ENCODE results near the gene TCF7L1.
"Not testable (repeated sequence)": the region's sequence is repeated elsewhere in the genome, so short reads cannot be mapped to it uniquely, and the experiment has no call there.

TCF7L1 gene

DNA sequence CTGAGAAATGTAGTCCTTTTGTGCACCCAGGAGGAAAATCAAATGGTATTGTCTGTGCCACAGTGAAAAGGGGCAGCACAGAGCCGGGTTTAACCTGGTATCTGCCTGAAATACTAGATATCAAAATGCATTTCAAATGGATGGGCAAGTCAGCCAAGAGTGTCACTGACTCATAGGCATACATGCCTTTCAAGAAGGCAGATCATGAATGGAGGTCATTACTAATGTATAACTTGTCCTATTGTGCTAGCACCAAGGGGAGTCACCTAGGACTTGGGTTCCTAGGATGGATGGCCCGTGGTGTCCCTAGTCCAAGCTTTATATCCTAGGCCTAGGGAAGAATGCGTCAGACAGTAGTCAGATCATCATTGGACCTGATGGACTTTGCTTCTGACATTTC is 49.9 kb downstream of the TCF7L1 start:
- DNase-seq (ENCODE audit: low read depth in 2 of 2) = no peak

DNA sequence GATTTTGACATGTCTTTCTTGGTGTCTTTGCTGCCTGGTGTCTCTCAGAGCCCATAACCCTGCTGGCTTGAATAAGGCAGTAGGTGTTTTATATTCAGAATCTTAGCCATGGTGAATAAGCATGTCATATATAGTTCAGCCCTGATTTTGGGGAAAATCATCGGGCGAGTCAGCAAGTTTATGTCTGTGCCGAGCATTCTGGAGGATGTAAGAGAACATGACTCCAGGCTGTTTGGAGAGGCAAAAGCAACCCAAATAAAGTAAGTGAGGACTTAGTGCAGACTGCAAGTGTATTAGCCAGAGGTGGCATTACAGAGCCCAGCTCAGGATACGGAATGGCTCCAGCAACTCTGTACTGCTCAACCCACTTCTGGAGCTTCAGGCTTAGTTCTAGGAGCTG is 50.3 kb downstream of the TCF7L1 start:
- no peak for DNase-seq (ENCODE audit: low read depth in 2 of 2)

DNA sequence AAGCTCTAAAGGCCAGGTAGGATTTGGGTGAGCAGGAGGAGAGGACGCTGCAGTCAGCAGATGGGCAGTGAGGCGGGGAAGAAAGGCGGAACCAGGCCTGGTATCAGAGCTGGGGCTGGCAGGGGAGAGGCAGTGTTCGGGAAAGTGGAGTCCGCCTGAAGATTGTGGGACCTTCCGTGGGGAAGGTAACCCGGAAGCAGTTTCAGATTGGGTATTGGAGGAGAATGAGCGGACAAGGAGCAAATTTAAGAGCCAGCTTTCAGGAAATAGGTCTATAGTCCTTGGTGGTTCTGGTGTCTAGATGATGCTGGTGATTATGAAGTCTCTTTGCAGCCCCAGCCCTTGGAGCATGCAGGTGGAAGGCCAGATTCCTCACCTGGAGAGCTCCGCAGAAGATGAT is 51.0 kb downstream of the TCF7L1 start:
- DNase-seq (ENCODE audit: low read depth in 2 of 2) = no peak

DNA sequence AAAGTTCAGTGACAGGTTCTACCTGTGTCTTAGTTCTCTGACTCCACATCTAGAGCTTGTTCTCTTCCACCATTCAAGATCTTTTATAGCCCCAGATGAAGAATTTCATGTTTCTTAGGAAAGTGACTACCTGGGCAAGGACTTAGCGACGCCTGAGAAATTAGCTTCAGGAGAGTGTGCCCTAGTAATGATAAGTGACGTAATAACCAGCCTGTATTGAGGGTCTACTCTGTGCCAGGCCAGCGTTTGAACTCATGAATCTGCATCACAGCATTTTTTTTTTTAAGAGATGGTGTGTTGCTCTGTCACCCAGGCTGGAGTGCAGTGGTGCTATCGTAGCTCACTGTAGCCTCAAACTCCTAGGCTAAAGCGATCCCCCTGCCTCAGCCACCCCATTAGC is 51.8 kb downstream of the TCF7L1 start:
- DNase-seq (ENCODE audit: low read depth in 2 of 2) = no peak

DNA sequence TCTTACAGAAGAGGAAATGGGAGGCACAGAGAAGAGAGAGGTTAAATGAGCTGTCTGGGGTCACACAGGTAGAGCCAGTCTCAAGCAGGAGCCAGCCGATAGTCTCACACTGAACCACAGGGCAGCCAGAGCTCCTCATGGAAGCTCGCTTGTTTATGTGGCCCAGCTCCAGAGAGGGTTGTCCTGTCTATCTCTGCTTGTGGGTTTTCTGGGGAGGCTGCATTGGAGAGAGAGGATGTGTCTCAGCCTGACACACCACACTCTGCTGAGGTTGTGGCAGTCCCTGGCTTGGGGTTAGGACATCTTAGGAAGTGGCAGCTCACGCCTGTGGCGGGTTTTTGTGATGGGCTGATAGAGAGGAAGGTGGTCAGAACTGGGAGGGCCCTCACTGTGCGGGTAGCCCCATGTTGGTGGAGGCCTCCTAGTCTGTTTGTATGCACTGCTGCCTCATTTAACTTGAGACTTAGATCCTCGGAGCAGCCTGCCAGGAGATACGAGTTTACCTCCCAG is 52.3 kb downstream of the TCF7L1 start:
- no peak for DNase-seq (ENCODE audit: low read depth in 2 of 2)

GRCh38 chr2:85187069-85187468 is 53.9 kb downstream of the TCF7L1 start:
- DNase-seq (ENCODE audit: low read depth in 2 of 2) = no peak

DNA sequence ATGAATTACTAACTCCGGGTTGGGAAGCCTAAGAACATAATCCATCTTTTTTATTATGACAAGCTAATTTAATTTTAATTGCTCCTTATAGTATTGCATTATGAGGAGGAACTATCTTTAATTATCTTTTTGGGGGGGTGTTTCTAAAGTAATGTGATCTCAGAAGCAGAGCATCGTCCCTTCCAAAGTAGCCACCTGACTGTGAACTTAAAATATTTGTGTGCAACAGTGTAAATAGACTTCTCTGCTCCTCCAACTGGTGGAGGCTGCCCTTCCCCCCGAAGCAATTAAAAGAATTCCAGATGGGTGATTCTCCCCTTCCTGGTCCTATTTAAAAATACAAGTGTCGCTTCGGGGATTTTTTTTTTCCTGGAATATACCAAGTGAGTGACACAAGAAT is 55.7 kb downstream of the TCF7L1 start:
- no peak for DNase-seq (ENCODE audit: low read depth in 2 of 2)

- no peak for DNase-seq (ENCODE audit: low read depth in 2 of 2)
Observed at GRCh38 chr2:85189606-85190270, 56.5 kb downstream of the TCF7L1 start.

DNA sequence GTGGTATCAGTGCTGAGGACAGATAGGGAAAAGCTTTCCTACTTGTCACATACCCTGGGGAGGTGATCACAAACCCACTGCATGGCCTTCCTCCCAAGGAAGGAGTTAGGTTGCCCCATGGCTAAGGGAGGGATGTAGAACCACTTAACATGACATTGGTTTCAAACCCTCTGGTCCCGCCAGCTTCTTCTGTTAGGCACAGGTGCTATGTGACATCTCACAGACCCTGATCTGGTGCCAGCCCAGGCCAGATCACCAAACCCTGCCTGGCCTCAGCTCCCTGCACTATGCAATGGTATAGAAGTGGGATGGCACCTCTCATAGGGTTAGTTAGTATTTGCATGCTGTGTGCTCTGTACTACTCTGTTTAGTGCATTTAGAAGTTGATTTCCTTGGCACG is 58.0 kb downstream of the TCF7L1 start:
- no peak for DNase-seq (ENCODE audit: low read depth in 2 of 2)

DNA sequence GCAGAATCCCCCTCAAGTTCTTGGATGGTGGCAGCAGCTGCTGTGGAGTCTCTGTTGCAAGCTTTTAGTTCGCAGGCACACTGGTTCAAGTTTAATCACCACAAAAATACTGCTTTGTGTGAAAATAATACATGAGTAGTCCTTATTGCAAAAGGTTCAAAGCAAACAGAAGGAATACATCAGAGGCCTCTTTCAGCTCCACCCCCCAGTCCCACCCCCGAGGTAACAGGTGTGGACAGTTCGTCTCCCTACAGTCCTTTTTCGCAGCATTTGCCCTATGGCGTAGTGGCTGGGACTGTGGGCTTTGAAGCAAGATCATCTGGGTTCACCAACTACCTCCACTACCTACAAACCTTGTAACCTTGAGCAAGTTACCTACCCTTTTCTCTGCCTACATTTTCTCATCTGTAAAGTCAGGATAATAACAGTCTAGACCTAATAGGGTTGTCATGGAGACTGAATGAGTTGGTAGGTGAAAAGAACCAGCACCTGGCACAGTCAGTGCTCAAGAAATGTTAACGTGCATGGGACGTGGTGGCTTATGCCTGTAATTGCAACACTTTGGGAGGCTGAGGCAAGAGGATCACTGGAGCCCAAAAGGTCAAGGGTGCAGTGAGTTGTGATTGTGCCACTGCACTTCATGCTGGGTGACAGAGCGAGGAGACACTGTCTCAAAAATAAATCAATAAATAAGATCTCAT is 61.7 kb downstream of the TCF7L1 start:
- no peak for DNase-seq (ENCODE audit: low read depth in 2 of 2)

GRCh38 chr2:85195956-85196355 is 62.8 kb downstream of the TCF7L1 start:
- DNase-seq (ENCODE audit: low read depth in 2 of 2) = no peak

DNA sequence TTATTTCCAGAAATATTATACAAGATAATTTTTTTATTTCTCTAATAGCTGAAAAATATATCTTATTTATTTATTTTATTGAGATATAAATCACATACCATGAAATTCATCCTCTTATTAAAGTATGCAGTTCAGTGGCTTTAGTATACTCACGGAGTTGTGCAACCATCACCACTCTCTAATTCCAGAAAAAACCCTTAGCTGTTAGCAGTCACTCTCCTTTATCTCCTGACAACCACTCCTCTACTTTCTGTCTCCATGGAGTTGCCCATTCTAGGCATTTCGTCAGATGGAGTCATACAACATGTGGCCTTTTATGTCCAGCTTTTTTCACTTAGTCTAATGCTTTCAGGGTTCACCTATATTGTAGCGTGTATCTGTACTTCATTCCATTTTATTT is 66.5 kb downstream of the TCF7L1 start:
- no peak for DNase-seq (ENCODE audit: low read depth in 2 of 2)

GRCh38 chr2:85209887-85210286 is 76.7 kb downstream of the TCF7L1 start:
- no peak for DNase-seq (ENCODE audit: low read depth in 2 of 2)

DNA sequence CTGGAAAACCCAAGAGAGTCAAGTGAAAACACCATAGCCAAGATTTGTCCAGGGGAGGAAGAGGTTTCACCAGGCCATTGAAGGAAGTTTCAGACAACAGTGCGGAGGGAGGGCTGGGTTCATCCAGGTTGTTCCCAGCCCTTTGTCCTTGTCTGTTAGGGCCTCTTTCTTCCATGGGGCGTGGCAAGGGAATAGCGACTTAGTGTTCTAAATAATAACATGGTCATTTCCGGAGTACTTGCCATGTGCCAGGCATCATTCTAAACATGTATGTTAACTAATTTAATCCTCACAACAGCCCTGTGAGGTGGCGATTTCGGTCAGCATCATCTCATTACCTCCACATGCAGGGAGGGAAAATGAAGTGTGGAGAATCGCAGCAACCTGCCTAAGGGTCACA is 77.3 kb downstream of the TCF7L1 start:
- no peak for DNase-seq (ENCODE audit: low read depth in 2 of 2)

DNA sequence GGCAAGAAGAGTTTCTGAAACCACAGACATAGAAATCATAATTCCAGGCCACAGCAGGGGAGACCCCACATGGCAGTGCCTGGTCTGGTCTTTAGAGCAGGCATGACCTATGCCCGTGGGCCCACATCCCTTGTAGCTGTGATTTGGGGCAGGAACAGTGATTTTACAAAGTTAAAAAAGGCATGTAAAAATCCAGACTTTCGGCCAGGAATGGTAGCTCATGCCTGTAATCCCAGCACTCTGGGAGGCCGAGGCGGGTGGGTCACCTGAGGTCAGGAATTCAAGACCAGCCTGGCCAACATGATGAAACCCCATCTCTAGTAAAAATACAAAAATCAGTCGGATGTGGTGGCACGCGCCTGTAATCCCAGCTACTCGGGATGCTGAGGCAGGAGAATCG is 78.4 kb downstream of the TCF7L1 start:
- not testable (repeated sequence) for DNase-seq (ENCODE audit: low read depth in 2 of 2)

DNA sequence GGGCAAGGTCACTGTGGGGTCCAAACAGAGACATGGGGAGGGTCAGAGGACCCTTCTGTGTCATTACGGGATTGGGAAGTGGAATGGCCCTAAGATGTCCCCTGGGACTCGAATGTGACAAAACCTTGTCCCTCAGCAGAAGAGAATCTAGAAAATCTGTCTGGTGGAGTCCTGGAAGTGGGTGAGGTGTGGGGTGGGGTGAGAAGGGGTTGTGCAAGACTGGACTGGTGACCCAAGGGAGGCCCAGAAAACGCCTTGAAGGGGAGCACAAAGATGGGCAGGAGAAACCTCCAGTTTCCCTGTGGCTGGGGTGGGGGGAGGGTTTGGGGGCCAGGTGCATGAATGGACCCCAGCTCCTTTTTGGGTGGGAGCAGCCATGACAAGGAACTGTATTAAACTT is 79.6 kb downstream of the TCF7L1 start:
- DNase-seq (ENCODE audit: low read depth in 2 of 2) = no peak

DNA sequence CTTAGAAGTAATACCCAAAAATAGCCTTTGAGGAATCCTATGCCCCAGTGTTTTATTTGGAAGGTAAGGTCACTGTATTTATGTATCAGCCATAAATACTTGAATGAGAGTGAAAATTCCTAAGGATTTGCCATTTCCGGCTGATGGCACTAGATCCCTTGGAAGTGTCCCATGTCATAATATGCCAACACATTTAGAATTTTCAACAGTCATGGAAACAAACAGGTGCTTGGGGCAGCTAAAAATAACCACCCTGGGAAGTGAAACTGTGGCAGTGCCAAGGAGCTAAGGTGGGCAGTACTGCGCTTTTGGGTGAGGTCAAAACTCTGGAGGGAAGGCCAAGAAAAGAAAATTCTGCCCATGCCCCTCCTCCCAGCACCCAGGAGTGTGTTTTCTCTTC is 80.2 kb downstream of the TCF7L1 start:
- DNase-seq (ENCODE audit: low read depth in 2 of 2) = no peak

GRCh38 chr2:85213901-85214512 is 80.8 kb downstream of the TCF7L1 start:
- no peak for DNase-seq (ENCODE audit: low read depth in 2 of 2)

GRCh38 chr2:85215081-85215447 is 81.9 kb downstream of the TCF7L1 start:
- DNase-seq (ENCODE audit: low read depth in 2 of 2) = no peak

DNA sequence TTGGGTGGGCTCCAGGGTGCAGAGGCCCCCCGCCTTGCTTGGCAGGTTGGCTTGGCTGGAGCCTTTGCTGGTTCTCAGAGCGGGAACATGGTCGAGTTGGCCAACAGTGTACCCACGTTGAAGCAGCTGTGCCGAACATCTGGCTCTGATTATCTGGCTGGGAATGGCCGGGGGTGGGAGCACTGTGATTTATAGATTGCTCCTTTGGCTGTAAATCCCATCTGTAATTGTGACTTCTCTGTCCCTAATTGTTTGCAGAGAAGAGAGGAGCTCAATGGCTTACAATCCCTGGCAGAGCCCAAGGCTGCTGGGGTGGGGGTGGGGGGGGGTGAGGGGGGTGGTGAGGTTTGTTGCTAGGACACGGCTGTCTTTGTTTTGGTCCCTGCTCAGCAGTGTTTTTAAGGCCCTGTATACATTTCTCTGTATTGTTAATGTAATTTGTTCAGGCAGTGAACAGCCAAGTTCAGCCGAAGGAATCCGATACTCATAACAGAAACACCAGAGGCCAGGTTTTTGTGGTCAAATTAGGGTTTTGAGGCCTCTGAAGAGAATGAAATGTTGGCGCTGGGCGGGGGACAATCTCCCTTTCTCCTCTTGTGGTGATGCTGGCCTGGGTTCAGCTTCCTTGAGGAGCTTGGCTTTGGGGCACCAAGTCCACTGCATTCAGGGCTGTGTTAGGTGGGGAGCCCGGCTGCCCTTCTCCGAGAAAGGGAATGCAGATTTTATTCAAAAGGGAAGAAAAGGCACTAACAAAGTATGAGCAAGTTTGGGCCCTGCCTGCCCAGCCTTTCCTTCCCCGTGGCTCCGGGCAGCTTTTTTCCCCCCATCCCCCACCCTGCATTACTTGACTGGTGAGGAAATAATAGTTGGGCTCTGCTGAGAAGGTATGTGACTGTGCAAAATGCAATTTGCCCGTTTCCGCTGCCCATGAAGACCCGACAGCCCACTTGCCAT is 82.5 kb downstream of the TCF7L1 start:
- DNase-seq (ENCODE audit: low read depth in 2 of 2) = no peak

DNA sequence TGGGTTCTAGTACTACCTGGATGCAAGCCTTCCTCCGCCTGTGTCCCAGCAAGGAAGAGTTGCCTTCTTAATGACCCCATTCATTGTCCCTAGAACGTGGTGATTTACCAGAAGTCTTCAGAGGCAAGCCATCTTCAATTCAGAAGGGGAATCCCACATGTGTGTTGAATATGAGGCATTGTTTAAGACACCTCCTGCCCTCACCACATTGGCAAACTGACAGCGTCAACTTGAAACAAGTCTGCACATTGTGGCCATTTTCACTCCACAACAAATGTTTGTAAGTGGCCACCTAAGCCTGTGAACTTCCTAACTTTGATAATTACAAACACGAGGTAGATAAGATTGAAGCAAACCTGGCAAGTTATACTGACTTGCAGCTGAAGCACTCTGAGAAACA is 83.7 kb downstream of the TCF7L1 start:
- no peak for DNase-seq (ENCODE audit: low read depth in 2 of 2)

DNA sequence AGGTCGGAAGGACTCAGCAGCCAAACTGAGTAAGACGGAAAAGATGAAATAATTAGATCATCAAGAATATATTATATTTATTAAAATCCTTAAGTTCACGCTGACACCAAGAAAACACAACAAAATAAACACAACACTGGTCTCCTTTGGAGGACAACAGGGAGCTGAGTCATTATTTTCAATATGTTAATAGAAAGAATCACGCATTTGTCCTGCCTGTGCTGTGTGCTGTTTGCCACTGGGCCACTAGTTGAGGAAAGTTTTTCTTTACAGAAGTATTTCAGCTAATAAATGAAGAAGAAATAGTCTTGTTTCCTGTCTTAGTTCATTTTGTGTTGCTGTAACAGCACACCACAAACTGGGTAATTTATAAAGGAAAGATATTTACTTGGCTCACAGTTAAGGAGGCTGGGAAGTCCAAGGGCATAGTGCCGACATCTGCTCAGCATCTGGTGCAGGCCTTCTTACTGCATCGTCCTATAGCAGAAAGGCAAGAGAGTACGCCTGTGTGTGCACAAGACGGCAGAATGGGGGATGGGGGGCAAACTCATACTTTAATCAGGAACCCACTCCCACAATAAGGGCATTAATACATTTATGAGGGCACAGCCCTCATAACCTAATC is 88.0 kb downstream of the TCF7L1 start:
- DNase-seq (ENCODE audit: low read depth in 2 of 2) = no peak
